Panc1 (cell line): ENCODE measurements around the gene CYP1A2. TPM values are rescaled to one million over a fixed set of nuclear protein-coding genes. Genes with fewer than 3 reads are reported as not detected.
A peak's percentile ranks its signal among the peaks of the same experiment; 100 is the strongest.

Experiments used
- ATAC-seq: fragments of 200-7000 bp; cut with Tn5 transposase; 2 replicates; pipeline ENCODE4 v1.9.1; 2020; ENCODE audit warnings: mild to moderate bottlenecking, moderate library complexity
- BruUV-seq: library from RNA; stranded (reverse); fragments of 400-500 nt; replicated peaks from 2 replicates; lab custom pipeline; 2021; lab: Mats Ljungman, UMichigan
- CTCF ChIA-PET: fragments of 300-600 bp; sonication (Branson Sonifier 250); formaldehyde crosslinking; loops from one replicate; lab custom pipeline; 2022; ENCODE audit warnings: antibody characterized with exemption; lab: Charles Lee
- POLR2A ChIA-PET: fragments of 300-600 bp; sonication (Branson Sonifier 250); formaldehyde crosslinking; loops from one replicate; lab custom pipeline; 2022; ENCODE audit warnings: antibody characterized with exemption; lab: Charles Lee
- DNase-seq: peaks from one replicate; pipeline ENCODE4 v3.0.0-alpha.2; 2010; ENCODE audit warnings: low read depth, low spot score
- H3K27ac ChIP-seq: 2 replicates; pipeline ENCODE4 v1.5.1; 2011; ENCODE audit warnings: mild to moderate bottlenecking, low read length, inconsistent platforms
- H3K27me3 ChIP-seq: fragments of 200-500 bp; sonication (Bioruptor generic); 2 replicates; pipeline ENCODE4 v1.6.0; 2014; ENCODE audit warnings: low read length, inconsistent platforms; ENCODE audit not compliant: control insufficient read depth, insufficient read depth
- H3K36me3 ChIP-seq: fragments of 200-500 bp; sonication (Bioruptor generic); 2 replicates; pipeline ENCODE4 v1.5.1; 2014; ENCODE audit warnings: inconsistent platforms, mild to moderate bottlenecking, low read length, moderate library complexity; ENCODE audit not compliant: control insufficient read depth, insufficient read depth
- H3K4me1 ChIP-seq: 2 replicates; pipeline ENCODE4 v1.5.1; 2011; ENCODE audit warnings: inconsistent platforms, mild to moderate bottlenecking, low read length, moderate library complexity; ENCODE audit not compliant: control insufficient read depth, insufficient read depth
- H3K4me3 ChIP-seq, 2 experiments: 2 replicates each; pipeline ENCODE4 v1.5.1; 2011 to 2012; ENCODE audit warnings: low read depth in 2 of 2, low read length in 2 of 2, mild to moderate bottlenecking in 2 of 2, inconsistent platforms in 1 of 2, moderate library complexity in 1 of 2
- H3K9me3 ChIP-seq: fragments of 200-500 bp; sonication (Bioruptor generic); 2 replicates; pipeline ENCODE4 v1.5.1; 2014; ENCODE audit warnings: low read depth, mild to moderate bottlenecking, inconsistent platforms, low read length, moderate library complexity; ENCODE audit not compliant: control insufficient read depth, insufficient read depth
- CTCF ChIP-seq: fragments of 450-650 bp; IDR thresholded peaks from 2 replicates; pipeline ENCODE4 v1.5.1; 2017; ENCODE audit warnings: mild to moderate bottlenecking
- POLR2AphosphoS5 ChIP-seq: IDR thresholded peaks from 2 replicates; pipeline ENCODE4 v1.6.1; 2012; ENCODE audit warnings: mild to moderate bottlenecking, low read depth, low read length, moderate library complexity
- SIN3A ChIP-seq: IDR thresholded peaks from 2 replicates; pipeline ENCODE4 v1.6.1; 2012; ENCODE audit warnings: low read depth, mild to moderate bottlenecking, low read length, moderate library complexity, borderline replicate concordance; ENCODE audit not compliant: insufficient read depth
- TCF7L2 ChIP-seq: IDR thresholded peaks from 2 replicates; pipeline ENCODE4 v1.6.1; 2011; ENCODE audit warnings: mild to moderate bottlenecking, low read depth, low read length, inconsistent platforms
- in situ Hi-C: cut with HindIII; loops from 2 replicates; pipeline ENCODE4 v1.10.0; 2016; ENCODE audit warnings: low sequenced_read_pairs, low pct_unique_long_range_greater_than_20kb
- intact Hi-C: fragments of 100-400 bp; cut with micrococcal nuclease; formaldehyde crosslinking; loops from one replicate; pipeline ENCODE4 v1.10.0; 2022; ENCODE audit not compliant: unreplicated experiment
- total RNA-seq: library from RNA; stranded (reverse); gene quantifications from one replicate; pipeline ENCODE4 v1.2.1, GENCODE V29; 2021; ENCODE audit not compliant: unreplicated experiment
- TF ChIP-seq, protein P1 (sequence below), 2 experiments: IDR thresholded peaks; 2 replicates each; pipeline ENCODE4 v1.6.1; 2011 to 2012; ENCODE audit warnings: low read depth in 2 of 2, control low read depth in 1 of 2, low read length in 1 of 2, mild to moderate bottlenecking in 1 of 2, moderate library complexity in 1 of 2; ENCODE audit not compliant: insufficient read depth in 1 of 2

Gene CYP1A2
- total RNA-seq, 1 experiment from 2014 or later: not detected

DNA sequence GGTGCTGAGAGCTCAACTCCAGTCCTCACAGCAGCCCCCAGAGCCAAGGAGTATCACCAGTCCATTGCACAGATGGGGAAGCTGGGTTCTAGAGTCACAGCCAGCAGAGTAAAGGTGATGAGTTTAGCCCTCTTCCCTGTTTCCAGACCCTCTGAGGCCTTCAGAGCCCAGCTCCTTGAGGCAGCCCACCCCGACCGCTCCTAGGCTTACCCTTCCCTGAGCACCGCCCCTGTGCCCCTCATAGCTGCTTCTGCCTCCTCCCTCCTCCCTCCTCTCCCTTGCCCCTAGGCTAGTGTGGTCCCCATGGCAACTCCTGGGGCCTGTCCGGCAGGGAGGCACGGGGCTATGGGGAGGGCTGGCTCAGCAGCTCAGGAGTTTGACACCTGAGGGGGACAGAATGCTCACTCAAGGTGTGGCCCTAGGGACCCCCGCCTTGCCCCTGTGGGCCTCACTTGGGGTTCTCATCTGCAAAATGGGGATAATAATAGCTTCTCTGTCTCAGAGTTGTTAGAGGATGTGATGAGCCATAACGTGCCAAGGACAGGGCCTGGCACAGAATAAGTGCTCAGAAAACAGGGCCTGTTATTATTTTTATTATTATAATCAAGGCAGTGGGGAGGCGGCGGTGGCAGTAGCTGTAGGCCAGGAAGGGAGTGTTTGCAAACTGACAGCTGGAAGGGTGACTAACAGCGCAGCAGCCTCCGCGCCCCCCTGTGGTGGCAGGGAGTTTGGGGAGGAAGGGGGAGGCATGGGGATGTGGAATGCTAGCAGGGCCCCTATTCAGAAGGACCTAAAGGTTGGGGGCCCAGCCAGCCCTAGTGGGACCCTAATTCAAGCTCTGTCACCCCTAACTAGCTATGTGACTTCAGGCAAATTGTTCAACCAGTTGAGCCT, 44.7 kb downstream of the CYP1A2 start:
- Histone ChIP-seq H3K27me3 (no peaks in the 10 kb centered on the region), H3K36me3 (no peaks in the 10 kb centered on the region), H3K27ac (no peak overlapping the region), H3K4me1 (peaks cover 39% of the 10 kb centered on the region), H3K9me3 (no peaks in the 10 kb centered on the region), H3K4me3 (no peak overlapping the region)
- no peak for DNase-seq
- in situ Hi-C loops: no loop called here
- intact Hi-C loops: no loop called here
- peak; percentile 35 for ATAC-seq
- ChIA-PET POLR2A (no interaction called here), CTCF (interaction anchor here (0.5 to 1.0 kb wide), 3 partner anchors 9 to 117 kb away, joined by 3 read pairs; no protein-coding TSS in a partner anchor)
- TF ChIP-seq SIN3A: no peak
- TF ChIP-seq CTCF: no peak; the same call in 1 of the 2 replicates
- TF ChIP-seq, protein P1, sequence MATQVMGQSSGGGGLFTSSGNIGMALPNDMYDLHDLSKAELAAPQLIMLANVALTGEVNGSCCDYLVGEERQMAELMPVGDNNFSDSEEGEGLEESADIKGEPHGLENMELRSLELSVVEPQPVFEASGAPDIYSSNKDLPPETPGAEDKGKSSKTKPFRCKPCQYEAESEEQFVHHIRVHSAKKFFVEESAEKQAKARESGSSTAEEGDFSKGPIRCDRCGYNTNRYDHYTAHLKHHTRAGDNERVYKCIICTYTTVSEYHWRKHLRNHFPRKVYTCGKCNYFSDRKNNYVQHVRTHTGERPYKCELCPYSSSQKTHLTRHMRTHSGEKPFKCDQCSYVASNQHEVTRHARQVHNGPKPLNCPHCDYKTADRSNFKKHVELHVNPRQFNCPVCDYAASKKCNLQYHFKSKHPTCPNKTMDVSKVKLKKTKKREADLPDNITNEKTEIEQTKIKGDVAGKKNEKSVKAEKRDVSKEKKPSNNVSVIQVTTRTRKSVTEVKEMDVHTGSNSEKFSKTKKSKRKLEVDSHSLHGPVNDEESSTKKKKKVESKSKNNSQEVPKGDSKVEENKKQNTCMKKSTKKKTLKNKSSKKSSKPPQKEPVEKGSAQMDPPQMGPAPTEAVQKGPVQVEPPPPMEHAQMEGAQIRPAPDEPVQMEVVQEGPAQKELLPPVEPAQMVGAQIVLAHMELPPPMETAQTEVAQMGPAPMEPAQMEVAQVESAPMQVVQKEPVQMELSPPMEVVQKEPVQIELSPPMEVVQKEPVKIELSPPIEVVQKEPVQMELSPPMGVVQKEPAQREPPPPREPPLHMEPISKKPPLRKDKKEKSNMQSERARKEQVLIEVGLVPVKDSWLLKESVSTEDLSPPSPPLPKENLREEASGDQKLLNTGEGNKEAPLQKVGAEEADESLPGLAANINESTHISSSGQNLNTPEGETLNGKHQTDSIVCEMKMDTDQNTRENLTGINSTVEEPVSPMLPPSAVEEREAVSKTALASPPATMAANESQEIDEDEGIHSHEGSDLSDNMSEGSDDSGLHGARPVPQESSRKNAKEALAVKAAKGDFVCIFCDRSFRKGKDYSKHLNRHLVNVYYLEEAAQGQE (IDR thresholded peaks at IDR 0.05; ENCODE audit: insufficient read depth in 1 of 2, low read depth in 2 of 2, low read length in 1 of 2): no peak
- TF ChIP-seq TCF7L2: no peak
- no peak for TF ChIP-seq POLR2AphosphoS5
- BruUV-seq: no TSS peak

GRCh38 chr15:74794248-74794969, 45.8 kb downstream of the CYP1A2 start:
- Histone ChIP-seq H3K4me3 (no peak overlapping the region), H3K36me3 (no peaks in the 10 kb centered on the region), H3K27me3 (no peaks in the 10 kb centered on the region), H3K9me3 (no peaks in the 10 kb centered on the region), H3K4me1 (peaks cover 29% of the 10 kb centered on the region), H3K27ac (no peak overlapping the region)
- in situ Hi-C loops: no loop called here
- BruUV-seq: no TSS peak
- CTCF ChIA-PET: interaction anchor here (0.5 to 1.0 kb wide), 3 partner anchors 10 to 116 kb away, joined by 3 read pairs; no protein-coding TSS in a partner anchor
- intact Hi-C loops: no loop called here
- TF ChIP-seq, protein P1 (IDR thresholded peaks at IDR 0.05; ENCODE audit: insufficient read depth in 1 of 2, low read depth in 2 of 2, low read length in 1 of 2): no peak
- TF ChIP-seq POLR2AphosphoS5: no peak
- no peak for TF ChIP-seq CTCF
- TF ChIP-seq TCF7L2: no peak
- no peak for TF ChIP-seq SIN3A
- DNase-seq (no peak), ATAC-seq (no peak)
- POLR2A ChIA-PET: interaction anchor here (0.7 kb wide), 1 partner anchor 71 kb away, joined by 5 read pairs; no protein-coding TSS in a partner anchor
